GM12892 (cell line): ENCODE results near the gene B9D1.

Source experiments
- DNase-seq: peaks from one replicate; pipeline ENCODE4 v3.0.0; 2011; ENCODE audit not compliant: insufficient read length
- FAIRE-seq: peaks from 2 replicates; lab custom pipeline; 2011; peaks lifted over from hg19 to GRCh38; lab: Jason Lieb, UNC
- POLR2A ChIP-seq: IDR thresholded peaks from 2 replicates; pipeline ENCODE4 v1.6.1; 2011; ENCODE audit warnings: low read depth, low read length, control low read depth
- POLR2AphosphoS5 ChIP-seq: IDR thresholded peaks from 2 replicates; pipeline ENCODE4 v1.6.1; 2011; ENCODE audit warnings: low read depth, low read length, control low read depth
- TAF1 ChIP-seq: IDR thresholded peaks from 2 replicates; pipeline ENCODE4 v1.6.1; 2011; ENCODE audit warnings: low read depth, mild to moderate bottlenecking, control low read depth, low read length, borderline replicate concordance

B9D1 gene

GRCh38 chr17:19338031-19338990 is 24.2 kb downstream of the B9D1 start:
- TF ChIP-seq TAF1: no peak
- no peak for TF ChIP-seq POLR2AphosphoS5
- TF ChIP-seq POLR2A: no peak
- DNase-seq (peak; percentile 75), FAIRE-seq (peak; percentile 84)

- FAIRE-seq: no peak
- no peak for DNase-seq
- TF ChIP-seq POLR2AphosphoS5 (no peak), POLR2A (no peak), TAF1 (no peak)
Observed at GRCh38 chr17:19337712-19338023, 24.9 kb downstream of the B9D1 start.

- no peak for FAIRE-seq
- TF ChIP-seq POLR2AphosphoS5 (no peak), POLR2A (no peak), TAF1 (no peak)
- DNase-seq: no peak
Observed at GRCh38 chr17:19336938-19337711, 25.4 kb downstream of the B9D1 start.

DNA sequence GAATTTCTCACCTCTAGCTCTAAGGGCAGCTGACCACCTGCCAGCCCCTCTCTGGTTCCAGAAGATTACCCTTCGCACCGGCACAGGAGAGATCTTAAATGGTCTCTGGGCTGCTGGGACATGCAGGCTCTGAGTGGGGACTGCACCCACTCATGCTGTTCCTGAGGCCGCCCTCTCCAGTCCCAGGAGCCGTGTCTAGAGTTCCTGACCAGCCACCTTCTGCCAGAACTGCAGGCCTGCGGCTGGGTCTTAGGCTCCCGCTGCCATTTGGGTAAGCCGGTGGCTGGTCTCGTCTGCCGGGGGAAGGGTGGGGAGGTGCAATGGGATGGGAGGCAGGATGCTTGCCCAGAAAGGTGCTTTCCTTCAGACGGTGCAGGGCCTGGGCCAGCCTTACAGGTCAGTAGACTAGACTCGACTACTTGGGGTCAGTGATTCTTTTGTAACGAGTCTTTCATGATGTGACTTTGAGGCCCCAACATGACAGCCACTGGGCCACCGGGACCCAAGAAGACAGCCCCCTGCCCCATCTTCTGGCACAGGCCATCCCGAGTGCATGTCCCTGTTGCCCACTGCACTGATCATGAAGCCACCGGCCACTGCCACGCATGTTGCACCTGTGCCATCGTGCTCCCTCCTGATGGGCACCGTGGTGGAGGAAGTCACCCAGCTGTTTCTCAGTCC is 26.4 kb downstream of the B9D1 start:
- FAIRE-seq (no peak), DNase-seq (no peak)
- TF ChIP-seq TAF1 (no peak), POLR2A (no peak), POLR2AphosphoS5 (no peak)

- TF ChIP-seq TAF1: no peak
- TF ChIP-seq POLR2AphosphoS5: no peak
- no peak for TF ChIP-seq POLR2A
- no peak for FAIRE-seq
- DNase-seq: no peak
Observed at GRCh38 chr17:19334331-19334730, 28.2 kb downstream of the B9D1 start.

DNA sequence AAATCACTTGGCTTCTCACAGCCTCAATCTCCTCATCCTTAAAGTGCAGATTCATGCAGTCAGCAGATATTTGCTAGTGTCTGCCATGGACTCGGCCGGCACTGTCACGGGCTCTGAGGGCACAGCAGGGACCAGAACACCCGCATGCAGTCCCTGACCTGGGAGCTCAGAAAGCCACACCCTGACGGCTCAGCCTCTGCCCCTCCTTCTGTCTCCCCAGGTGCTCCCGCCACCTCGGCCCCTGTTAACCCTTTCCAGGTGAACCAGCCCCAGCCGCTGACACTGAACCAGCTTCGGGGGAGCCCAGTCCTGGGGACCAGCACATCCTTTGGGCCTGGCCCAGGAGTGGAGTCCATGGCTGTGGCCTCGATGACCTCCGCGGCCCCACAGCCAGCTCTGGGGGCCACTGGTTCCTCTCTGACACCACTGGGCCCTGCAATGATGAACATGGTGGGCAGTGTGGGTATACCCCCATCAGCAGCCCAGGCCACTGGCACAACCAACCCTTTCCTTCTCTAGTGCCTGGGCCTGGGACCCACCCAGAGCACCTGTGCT is 28.7 kb downstream of the B9D1 start:
- no peak for TF ChIP-seq POLR2AphosphoS5
- TF ChIP-seq POLR2A: no peak
- no peak for TF ChIP-seq TAF1
- FAIRE-seq: no peak
- DNase-seq: no peak

GRCh38 chr17:19333132-19333440 is 29.4 kb downstream of the B9D1 start:
- TF ChIP-seq POLR2AphosphoS5: no peak
- TF ChIP-seq TAF1: no peak
- TF ChIP-seq POLR2A: no peak
- FAIRE-seq (no peak), DNase-seq (no peak)

- TF ChIP-seq TAF1: no peak
- no peak for TF ChIP-seq POLR2A
- TF ChIP-seq POLR2AphosphoS5: no peak
- no peak for DNase-seq
- no peak for FAIRE-seq
Observed at GRCh38 chr17:19332371-19333131, 30.0 kb downstream of the B9D1 start.

DNA sequence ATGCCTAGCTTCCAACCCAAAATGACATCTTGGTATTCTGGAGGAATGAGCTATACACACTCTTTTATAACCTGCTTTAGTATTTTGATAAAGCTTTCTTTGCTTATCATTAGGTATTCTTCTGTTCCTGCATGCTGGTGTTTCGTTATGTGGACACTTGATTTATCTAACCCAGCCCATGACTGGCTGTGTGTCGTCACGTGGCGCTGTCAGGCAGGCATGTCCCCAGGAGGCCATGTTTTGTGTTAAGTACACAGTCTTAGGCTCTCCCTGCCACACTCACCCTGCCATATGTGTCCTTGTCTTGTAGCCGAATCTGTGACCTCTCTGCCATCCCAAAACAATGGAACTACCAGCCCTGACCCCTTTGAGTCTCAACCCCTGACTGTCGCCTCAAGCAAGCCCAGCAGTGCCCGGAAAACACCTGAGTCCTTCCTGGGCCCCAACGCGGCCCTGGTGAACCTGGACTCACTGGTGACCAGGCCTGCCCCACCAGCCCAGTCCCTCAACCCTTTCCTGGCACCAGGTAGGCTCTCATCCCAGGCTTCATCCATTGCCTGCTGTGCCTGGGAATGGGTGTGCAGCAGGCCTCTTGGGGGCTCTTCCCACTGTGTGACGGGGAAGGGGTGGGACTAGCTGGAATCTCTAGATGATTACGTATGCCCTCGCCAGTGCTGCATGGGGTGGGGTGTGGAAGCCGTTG is 30.8 kb downstream of the B9D1 start:
- DNase-seq (no peak), FAIRE-seq (no peak)

DNA sequence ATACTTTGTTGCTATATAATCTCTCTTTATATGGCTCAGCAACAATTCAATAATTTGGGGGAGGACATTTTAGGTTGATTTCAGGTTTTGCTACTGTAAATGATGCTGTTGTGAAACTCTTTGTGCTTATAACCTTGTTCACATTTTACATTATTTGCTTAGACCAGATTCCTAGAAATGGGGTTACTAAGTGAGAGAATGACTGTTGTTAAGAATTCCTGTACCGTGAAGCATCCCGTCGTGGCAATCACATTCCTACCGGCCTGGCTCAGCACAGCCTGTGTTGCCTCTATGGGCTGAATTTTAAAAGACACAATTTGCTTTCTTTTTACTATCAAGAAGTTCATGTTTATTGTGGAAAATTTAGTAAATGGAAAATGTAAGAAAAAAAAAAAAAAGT is 31.4 kb downstream of the B9D1 start:
- FAIRE-seq: no peak
- TF ChIP-seq TAF1 (no peak), POLR2A (no peak), POLR2AphosphoS5 (no peak)
- DNase-seq: no peak

More for the DNA sequence above, 30.8 kb downstream of the B9D1 start:
- TF ChIP-seq TAF1: no peak

DNA sequence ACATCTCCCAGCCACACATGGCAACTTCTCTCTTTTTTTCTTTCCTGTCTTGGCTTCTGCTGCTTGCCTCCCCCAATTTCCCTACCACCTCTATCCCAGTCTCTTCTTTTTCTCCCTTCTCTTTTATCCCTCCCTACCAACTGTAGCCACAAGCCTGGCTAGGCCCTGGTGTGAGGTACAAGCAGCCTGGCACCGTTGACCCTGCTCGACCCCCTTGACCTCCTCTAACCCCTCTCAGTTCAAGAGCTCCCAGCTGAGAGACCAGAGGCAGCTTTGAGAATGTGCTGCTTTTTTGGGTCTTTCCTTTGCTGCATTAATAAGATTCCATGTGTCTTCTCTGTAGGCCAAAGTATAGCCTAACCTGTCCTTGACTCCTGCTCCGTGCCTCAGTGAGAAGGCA is 32.3 kb downstream of the B9D1 start:
- TF ChIP-seq POLR2AphosphoS5: no peak
- TF ChIP-seq POLR2A: no peak
- TF ChIP-seq TAF1: no peak
- no peak for FAIRE-seq
- no peak for DNase-seq
